Left ventricle myocardium superior (tissue), 1 donor: ENCODE measurements around the gene PRPF40B. TPM values are rescaled to one million over a fixed set of nuclear protein-coding genes. Genes with fewer than 3 reads are reported as not detected.

Experiments
- ATAC-seq: fragments of 200-7000 bp; cut with Tn5 transposase; one replicate; pipeline ENCODE4 v1.9.1; 2020; ENCODE audit warnings: mild to moderate bottlenecking, moderate library complexity
- DNase-seq: peaks from one replicate; pipeline ENCODE4 v3.0.0-alpha.2; 2020
- intact Hi-C: fragments of 100-400 bp; cut with micrococcal nuclease; formaldehyde crosslinking; loops from one replicate; pipeline ENCODE4 v1.11.0; 2022
- long read RNA-seq: library from polyadenylated mRNA; unstranded; transcript quantifications from one replicate; pipeline ENCODE4 v2.0.0, GENCODE V29; 2021
- total RNA-seq: library from RNA; stranded (reverse); fragmentation: NEBNext Ultra II Directional; extraction: Animal tissue kit (Norgen Biotek cat#: 25700); gene quantifications from one replicate; pipeline ENCODE4 v1.2.1, GENCODE V29; 2021
- donor health status: DM: no; HTN: yes; CAD: no; lungs with severe emphysema.

The PRPF40B gene
- 21.1 TPM for total RNA-seq
- long read RNA-seq, partial matches to known transcripts = 13 of 66 reads
- long read RNA-seq, other reads (novel, unspliced or antisense) = 53 of 66 reads

DNA sequence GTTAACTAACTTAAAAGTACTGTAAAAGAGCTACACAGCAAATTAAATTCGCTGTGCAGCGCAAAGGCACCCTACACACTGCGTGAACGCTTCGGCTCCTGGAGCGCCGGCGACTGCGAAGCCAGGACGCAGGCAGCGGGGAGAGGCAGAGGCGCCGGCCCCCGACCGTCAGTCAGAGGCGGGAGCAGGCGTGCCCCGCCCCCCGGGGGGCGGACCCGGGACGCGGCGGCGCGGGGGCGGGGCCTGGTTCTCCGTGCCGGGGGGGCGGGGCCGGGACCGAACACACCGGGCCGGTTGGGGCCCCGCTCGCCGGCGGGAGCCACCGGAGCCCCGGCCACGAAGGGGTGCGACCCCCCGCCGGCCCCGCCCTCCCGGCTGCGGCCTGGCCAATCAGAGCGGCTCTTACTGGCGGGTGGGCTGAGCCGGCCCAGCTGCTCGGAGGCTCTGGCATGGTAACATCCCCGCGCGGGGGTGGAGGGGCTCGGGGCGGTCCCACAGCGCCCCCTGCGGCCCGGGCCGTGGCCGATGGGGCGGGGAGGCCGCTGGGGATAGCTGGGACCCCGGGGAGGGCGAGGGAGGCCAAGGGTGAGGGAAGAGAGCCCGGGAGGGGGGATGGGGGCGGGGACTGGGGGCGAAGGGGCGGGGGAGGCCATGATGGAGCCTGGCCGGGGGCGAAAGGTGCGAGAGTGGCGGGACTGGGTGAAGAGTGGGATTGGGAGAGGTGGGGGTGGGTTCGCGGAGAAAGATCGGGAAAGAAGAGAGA lies at the start of gene PRPF40B:
Gene PRPF40B (plus strand): TSS at position 420 of the 763 bp plus-strand sequence. CDS start 30 bp downstream, at position 450.
- peak; percentile 95 for DNase-seq
- peak; percentile 92 for ATAC-seq
- intact Hi-C loops = no loop called here

DNA sequence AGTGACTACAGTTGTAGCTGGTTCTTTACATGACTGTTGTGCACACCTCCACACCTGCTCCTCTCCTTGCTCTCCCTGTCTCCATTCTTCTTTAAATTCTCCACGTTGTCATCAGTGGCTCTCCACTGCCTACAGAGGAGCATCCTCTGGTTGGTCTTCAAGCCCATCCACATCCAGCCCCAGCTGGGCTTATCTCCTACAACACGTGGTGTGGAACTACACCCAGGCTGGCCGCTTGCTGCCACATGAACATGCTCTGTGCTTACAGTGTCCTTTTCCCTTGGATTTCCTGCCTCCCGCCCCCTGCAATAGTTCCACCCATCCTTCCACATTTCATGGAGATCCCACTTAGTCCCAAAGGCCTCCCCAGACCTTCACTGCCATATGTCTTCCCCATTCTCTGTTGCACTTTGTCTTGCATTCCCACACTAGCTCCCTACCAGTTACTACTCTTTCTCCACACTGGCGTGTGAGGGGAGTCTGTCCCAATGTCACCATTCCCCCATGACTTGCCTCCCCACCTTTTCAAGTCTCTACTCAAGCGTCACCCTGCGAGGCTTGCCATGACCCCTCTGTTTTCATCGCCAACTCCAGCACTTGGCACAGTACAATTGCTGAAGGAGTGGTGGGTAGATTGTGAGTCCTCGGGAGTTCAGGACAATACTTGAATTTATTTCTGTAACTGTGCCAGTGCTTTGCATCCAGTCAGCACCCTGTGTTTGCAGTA lies 45.6 kb upstream of the PRPF40B start:
- DNase-seq = no peak
- no peak for ATAC-seq
- intact Hi-C loops = no loop called here

DNA sequence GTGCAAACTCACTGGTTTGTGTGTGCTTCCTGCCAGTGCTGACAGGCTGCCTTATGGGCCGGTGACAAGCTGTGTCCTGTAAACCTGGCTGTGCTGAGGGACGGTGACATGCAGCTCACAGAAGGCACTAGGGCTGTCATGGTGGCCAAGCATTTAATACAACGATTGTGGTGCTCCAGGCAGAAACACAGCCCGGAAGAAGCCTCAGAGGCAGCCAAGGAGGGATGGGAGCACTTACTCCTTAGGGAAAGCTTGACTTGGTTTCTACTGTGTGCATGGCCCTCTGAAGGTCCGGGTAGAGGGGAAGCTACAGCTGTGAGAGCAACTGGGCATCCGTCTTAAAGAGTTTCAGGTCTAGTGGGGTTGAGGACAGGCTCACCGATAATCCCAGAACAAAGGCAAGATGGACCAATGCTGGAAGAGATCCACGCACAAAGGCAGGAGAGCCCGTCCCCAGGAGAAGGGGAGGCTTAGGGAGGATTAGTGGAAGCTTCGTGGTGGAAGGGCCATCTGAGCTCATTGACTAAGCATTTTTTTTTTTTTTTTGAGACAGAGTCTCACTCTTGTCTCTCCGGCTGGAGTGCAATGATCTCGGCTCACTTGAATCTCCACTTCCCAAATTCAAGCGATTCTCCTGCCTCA lies 44.8 kb upstream of the PRPF40B start:
- no peak for DNase-seq
- no peak for ATAC-seq
- intact Hi-C loops = no loop called here

DNA sequence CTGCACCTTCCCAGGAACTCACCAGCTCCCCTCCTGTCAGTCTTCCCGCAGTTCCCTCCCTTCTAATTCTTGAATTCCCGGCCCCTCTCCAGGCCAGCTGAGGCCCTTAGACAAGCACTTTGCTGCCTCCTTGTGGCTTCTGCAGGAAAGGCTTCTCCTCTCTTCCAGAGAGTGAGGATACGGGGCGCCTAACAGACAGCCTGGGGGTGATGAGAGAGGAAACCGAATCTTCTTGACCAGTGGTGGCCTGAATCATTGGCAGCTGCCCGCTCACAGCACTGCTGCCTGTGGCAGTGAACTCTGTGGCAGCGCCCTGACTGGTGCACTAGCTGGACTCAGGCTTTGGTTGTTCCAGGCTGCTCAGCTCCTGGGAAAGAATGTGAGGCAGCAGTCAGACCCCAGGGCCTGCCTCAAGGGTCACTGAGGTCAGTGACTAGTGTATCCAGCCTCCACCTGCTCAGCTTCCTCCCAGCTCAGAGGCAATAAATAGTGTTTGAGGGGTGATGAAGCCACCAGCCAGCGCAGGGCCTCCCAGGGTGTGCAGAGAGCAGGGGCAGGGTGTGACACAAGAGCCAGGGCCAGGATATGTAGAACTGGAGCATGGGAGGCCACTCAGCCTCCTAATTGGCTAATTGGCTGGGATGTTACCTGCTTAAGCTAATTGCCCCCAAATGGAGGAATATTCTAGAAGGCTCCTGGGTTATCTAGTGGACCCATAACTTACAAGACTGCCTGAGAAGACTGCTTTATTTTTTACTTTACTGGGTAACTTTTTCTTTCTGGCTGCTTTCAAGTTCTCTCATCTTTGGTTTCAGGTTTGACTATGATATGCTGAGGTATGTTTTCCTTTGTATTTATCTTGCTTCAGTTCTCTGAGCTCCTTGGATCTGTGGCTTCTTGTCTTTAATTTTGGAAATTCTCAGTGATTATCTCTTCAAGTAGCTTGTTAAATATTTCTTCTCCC lies 42.5 kb upstream of the PRPF40B start:
- peak; percentile 77 for DNase-seq
- ATAC-seq = peak; percentile 79
- intact Hi-C loops = no loop called here

DNA sequence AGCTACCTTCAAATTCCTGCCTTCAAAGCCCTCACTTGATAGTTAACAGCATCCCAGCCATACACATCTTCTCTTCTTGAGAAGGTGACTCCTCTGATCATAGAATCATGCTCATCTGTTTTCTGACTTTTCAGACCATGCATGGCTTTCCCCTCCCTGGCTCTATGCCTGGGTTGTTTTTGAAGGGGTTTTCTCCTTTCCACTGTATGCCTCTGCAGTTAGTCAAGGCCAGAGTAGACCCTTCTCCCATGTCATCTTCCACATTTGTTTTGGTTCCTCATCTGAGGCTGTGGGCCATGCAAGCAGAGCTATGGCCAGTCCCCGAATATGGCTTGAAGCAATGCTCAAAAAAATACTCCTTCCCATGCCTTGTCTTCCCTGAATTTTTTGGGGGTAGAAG lies 41.2 kb upstream of the PRPF40B start:
- intact Hi-C loops = no loop called here
- ATAC-seq = no peak

DNA sequence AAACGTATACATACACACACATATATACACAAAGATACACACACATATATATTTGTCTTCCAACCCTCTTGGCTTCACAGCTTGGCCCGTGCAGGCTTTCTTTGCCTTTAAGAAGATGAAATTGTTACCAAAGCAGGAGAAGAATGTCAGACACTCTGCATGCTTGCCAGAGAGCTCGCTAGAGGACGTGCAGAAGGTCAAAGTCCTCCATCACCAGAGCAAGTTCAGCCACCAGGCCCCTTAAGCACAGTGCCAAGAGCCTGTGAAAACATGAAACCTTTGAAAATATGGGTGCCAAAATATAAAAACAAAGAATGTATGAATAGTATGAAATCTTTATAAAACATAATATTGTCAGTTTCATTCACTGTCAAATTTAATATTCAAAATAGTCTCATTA lies 40.5 kb upstream of the PRPF40B start:
- ATAC-seq = peak; percentile 67
- intact Hi-C loops = no loop called here
- peak; percentile 49 for DNase-seq

More for the DNA sequence above, 41.2 kb upstream of the PRPF40B start:
- no peak for DNase-seq

DNA sequence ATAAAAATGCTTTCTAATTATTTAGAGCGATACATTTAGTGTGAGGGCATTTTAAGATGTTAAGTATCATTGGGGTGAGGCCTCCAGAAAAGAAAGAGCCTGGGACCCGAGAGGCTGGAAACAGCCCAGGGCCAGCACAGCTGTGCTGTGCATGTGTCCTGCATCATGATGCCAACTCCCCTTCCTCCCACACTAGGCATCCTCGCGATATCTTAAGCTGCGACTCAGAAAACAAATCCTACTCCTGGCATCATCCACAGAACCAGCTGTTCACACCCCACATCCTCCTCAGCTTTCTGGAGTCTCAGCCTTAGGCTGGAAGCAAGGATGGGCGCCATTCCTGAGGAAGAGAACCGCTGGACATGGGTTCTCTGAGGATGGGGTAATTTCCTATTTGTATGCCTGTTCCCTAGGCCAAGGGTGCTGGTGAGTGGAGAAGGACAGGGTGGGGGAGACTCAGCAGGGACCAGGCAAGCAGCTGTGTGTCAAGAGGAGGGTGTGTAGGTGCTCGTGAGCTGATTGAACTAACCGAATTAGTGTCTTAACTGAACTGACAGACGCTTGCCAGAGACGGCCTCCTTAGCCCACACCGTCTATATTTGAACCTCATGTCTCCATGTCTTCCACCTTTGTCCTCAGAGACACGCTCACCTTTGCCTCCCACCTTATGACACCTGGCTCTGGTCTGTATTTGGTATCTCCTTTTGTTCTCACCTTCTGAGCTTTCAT lies 39.8 kb upstream of the PRPF40B start:
- DNase-seq (no peak), ATAC-seq (peak; percentile 17)
- intact Hi-C loops = no loop called here

DNA sequence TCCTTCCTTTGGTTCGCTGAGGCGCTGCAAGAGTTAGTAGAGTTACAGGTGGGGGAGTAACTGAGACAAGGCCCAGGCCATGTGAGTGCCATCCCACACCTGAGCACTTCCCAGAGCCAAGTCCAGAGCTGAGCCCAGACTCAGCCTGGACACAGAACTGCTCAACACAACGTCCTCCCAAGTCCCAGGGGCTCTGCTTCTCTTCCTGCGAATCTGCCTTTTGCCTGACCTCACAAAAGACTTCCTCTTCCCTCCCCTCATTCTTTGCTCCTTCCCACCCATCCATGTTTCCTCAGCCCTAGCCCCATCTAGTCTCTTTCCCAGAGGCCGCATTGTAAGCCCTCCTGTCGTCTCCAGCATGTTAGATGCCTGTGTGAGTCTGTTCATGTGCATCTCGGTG lies 38.8 kb upstream of the PRPF40B start:
- ATAC-seq (no peak), DNase-seq (no peak)
- intact Hi-C loops = no loop called here

DNA sequence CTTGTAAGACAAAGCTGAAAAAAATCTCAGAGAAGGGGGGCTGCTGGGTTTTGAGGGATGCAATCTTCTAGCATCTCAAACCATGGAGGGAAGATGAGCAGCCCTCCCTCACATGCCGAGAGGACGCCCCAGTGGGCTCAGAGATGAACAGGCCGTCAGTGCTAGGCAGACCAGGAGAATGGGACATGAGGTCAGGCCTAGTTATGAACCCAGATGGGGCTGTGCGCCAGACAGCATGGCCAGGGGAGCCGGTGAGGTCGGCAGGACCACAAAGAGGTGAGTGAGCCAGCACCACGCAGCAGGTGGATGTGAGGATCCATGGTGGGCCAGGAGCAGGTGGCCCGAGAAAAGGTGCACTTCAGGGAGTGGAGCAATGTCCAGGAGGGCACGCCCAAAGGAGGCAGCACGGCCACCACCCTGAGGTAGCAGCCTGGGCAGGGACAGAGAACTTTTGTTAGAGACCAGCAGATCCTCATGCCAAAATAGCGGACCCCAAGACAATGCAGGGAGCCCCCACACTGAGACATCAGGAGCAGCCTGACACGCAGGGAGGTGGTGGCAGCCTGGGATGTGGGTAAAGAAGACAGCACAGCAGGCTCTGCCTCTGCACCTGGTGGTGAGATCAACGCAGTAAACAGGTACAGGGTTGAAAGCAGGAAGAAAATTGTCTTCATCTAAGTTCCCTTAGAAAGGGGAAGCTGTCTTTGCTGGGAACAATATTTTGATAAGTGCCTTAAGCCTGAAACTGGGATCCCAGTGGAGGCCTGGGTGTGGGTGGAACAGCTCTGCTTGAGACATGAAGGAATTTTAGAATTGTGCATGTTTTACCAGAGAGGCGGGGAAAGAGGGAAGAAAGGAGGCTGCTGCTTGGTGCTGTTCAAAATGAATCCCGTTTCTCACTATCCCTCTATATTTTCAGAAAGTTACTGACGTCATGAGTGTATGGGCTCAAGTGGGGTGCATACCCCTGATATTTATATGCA lies 37.6 kb upstream of the PRPF40B start:
- intact Hi-C loops = no loop called here
- no peak for ATAC-seq
- DNase-seq = no peak

DNA sequence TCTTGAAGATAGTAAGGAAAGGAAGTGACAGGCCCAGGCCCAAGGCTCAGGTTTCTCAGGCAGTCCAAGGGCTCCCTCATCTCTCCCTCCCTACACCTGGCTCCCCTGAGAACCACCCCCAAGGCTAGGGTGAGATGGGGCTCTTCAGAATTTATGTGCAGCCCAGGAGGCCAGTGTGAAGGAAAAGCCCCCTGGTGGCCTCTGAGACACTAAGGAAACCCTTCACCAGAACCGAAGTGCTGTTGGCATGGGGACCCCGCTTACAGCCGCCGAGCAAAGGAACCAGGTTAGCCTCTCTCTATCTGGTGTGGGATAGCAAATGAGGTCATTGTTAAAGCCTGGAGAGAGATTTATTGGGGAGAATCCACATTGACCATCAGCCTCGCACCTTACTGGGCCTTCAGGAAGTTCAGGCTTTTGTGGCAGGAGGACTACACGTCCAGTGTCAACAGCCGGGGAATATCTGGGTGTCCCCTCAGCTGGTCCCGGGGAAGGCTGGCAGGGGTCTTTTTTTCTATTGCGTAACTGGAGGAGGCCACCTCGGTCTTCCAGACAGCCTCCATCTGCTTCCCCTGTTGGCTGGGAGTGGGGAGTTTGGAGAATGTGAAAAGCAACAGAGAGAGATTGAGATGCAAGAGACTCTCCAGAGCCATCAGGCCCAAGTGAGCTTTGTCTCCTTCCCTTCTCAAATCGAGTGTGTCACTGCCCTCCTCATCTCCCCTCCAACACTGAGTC lies 36.0 kb upstream of the PRPF40B start:
- no peak for DNase-seq
- no peak for ATAC-seq
- intact Hi-C loops = no loop called here

DNA sequence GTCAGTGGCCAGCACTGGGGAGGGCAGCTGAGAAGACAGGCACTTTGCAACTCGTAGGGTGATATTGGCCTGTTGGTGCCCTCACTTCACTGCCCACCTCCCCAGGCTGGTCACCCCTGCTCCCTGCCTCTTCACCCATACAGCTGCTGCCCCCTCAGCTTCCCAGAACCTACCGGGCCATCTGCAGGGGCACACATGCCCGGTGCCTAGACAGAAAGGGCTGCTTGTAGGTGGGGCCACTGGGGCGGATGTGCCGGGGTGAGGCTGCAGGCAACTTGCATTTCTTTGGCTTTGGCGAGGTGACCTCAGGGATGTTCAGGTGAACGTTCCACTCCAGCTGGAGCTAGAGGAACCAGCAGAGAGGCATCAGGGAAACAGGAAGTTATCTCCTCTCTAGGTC lies 35.1 kb upstream of the PRPF40B start:
- DNase-seq (no peak), ATAC-seq (no peak)
- intact Hi-C loops = no loop called here

DNA sequence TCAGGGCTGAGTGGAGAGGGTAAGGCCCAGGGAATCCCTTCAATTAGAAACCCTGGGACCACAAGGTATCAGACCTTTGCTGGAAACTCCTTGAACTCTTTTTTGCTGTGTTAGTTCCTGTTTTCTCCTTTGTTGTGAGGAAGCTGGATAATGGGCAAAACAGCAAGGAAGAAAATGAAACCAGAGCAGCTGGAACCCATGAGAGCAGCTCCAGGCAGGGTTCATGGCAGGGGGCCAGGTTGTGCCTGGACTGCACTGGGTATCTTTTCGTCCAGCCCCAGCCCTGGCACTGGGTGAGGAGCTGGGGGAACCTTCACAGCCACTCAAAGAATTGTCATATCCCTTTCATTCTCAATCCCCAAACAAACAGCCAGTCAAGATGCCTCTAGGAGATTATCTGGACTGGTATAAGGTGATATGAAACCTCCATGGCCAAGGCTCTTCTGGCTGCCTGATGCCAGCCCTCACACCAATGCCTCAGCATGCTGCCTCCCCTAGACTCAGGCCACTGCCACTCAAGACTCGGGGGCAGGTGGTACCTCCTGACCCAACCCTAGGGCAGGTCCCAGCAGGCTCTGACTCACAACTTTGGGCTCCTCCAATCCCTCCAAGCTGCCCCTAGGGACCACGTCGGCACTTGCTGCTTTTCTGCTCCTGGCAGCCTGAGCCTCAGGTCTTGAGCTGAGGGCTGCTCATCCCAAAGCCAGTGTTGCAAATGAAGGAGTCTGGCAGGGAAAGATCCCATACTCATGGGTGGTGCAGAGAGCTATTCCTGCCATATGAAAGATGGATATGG lies 34.4 kb upstream of the PRPF40B start:
- DNase-seq = peak; percentile 80
- intact Hi-C loops = no loop called here
- ATAC-seq = peak; percentile 70

DNA sequence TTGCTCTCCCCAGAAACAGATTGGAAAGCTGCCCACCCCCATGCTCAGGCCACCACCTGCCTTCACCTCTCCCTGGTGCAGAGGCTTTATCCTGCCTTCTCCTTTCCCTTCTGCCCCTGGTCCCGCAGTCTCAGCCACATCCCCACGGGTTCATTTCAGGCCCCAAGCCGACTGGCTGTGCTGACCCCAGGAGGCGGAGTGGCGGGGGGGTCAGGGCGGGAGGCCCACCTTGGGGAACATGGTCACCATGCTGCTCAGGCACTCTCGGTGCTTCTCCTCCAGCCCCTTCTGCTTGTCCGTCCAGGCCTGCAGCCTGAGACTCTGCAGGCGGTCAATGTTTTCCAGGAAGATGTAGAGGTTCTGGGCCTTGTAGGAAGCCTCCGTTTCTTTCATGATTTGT lies 24.8 kb upstream of the PRPF40B start:
- ATAC-seq = no peak
- intact Hi-C loops = no loop called here
- DNase-seq = no peak

DNA sequence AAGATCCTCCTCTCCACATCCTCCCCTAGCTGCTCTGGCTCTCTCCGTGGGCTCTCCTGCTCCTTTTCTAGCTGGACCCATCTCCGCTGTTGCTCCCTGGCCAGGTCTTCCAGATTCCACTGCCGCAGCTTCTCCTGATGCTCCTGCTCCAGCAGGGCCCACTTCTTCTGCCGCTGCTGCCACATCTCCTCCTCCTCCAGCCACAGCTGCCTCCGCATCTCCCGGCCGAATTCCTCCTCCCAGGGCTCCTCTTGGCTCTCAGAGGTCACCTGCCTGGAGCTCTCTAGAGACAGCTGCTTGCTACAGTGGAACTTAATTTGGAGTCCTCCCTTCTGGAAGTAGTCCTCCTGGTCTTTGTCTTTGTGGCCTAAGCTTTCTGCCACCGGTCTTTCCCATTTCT lies 23.4 kb upstream of the PRPF40B start:
- ATAC-seq = no peak
- intact Hi-C loops = no loop called here
- DNase-seq = no peak

DNA sequence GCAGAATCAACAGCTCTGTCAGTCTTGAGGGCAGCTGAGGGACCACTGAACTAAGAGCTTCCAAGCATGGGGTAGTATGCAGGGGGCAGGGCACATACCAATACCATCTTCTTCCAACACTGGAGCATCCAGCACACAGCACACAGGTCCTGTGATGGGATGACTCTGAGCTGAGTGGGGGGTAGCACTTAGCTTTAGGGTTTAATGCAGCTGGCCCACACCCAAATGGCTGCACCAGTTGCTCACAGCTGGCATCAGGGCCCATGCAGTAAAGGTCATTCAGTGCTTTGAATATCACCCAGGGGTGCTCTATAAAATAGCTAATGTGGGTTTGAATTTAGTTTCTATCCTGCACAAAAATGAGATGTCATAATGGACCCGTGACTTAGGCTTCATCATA lies 19.6 kb upstream of the PRPF40B start:
- intact Hi-C loops = no loop called here
- no peak for ATAC-seq
- no peak for DNase-seq

DNA sequence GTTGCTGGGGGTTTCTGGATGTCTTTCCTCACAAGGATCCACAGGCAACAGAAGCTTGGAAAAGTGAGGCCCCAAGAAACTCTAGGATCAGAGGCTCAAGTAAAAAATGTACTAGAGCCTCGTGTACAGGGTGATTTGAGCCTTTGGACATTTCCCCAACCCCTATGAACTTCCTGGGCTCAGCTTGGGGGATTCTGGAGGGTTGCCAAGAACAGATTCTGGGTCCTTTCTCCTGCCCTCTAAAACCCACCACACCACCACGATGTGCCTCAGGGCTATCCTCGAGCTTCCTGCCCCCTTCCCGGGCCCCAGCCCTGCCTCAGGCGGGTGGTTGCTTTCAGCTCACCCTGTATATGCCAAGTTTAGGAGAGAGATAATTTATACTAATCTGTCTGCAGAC lies 18.5 kb upstream of the PRPF40B start:
- DNase-seq (no peak), ATAC-seq (no peak)
- intact Hi-C loops = no loop called here
